OCI-LY1 (cell line): Measurements from ENCODE around the gene NPAS3.

Experiments
- H2AFZ ChIP-seq: fragments of 200-600 bp; sonication (generic), shearing (Covaris generic); 2 replicates; pipeline ENCODE4 v1.6.0; 2014; ENCODE audit warnings: antibody characterized with exemption, mild to moderate bottlenecking, low read length
- H3F3A ChIP-seq: fragments of 200-600 bp; sonication (generic), shearing (Covaris generic); 2 replicates; pipeline ENCODE4 v1.6.0; 2014; ENCODE audit warnings: mild to moderate bottlenecking, antibody characterized with exemption, low read length, moderate library complexity; ENCODE audit not compliant: insufficient read depth
- H3K27ac ChIP-seq: fragments of 200-600 bp; sonication (generic); 2 replicates; pipeline ENCODE4 v1.5.1; 2014; ENCODE audit warnings: low read length, mixed run types, mild to moderate bottlenecking, low read depth; ENCODE audit not compliant: poor library complexity, severe bottlenecking
- H3K27me3 ChIP-seq: fragments of 200-600 bp; sonication (generic); 2 replicates; pipeline ENCODE4 v1.6.0; 2014; ENCODE audit warnings: antibody characterized with exemption, mild to moderate bottlenecking, low read length, moderate library complexity; ENCODE audit not compliant: insufficient read depth
- H3K36me3 ChIP-seq: fragments of 200-600 bp; sonication (generic); 2 replicates; pipeline ENCODE4 v1.6.1; 2014; ENCODE audit warnings: mild to moderate bottlenecking, antibody characterized with exemption, low read length, moderate library complexity, mixed read lengths; ENCODE audit not compliant: insufficient read depth
- H3K4me1 ChIP-seq: fragments of 200-600 bp; sonication (generic); 2 replicates; pipeline ENCODE4 v1.5.1; 2014; ENCODE audit warnings: mild to moderate bottlenecking, low read length, moderate library complexity; ENCODE audit not compliant: insufficient read depth, severe bottlenecking
- H3K4me2 ChIP-seq: fragments of 200-600 bp; sonication (generic), shearing (Covaris generic); 2 replicates; pipeline ENCODE4 v1.6.1; 2014; ENCODE audit warnings: low read length
- H3K4me3 ChIP-seq: fragments of 200-600 bp; sonication (generic); 2 replicates; pipeline ENCODE4 v1.5.1; 2014; ENCODE audit warnings: low read length, low read depth, mild to moderate bottlenecking, mixed read lengths; ENCODE audit not compliant: poor library complexity, severe bottlenecking
- H3K79me2 ChIP-seq: fragments of 200-600 bp; shearing (Covaris generic); 2 replicates; pipeline ENCODE4 v1.6.1; 2016; ENCODE audit warnings: mixed run types, low read length, mixed read lengths; ENCODE audit not compliant: insufficient read depth
- H3K9ac ChIP-seq: fragments of 200-600 bp; sonication (generic), shearing (Covaris generic); 2 replicates; pipeline ENCODE4 v1.6.1; 2014; ENCODE audit warnings: mild to moderate bottlenecking, low read length, mixed read lengths
- H3K9me2 ChIP-seq: fragments of 200-600 bp; sonication (generic), shearing (Covaris generic); 2 replicates; pipeline ENCODE4 v1.6.1; 2014; ENCODE audit warnings: low read depth, mild to moderate bottlenecking, low read length, mixed read lengths
- H3K9me3 ChIP-seq: fragments of 200-600 bp; shearing (Covaris generic); 2 replicates; pipeline ENCODE4 v1.6.1; 2014; ENCODE audit warnings: low read length, mixed read lengths
- H4K20me1 ChIP-seq: fragments of 200-600 bp; sonication (generic), shearing (Covaris generic); 2 replicates; pipeline ENCODE4 v1.6.0; 2016; ENCODE audit warnings: mild to moderate bottlenecking, low read length; ENCODE audit not compliant: insufficient read depth
- EZH2 ChIP-seq: fragments of 200-600 bp; sonication (generic), shearing (Covaris generic); IDR thresholded peaks from 2 replicates; pipeline ENCODE4 v1.8.0; 2017; ENCODE audit warnings: borderline replicate concordance, mixed run types, mild to moderate bottlenecking, antibody characterized with exemption, low read length, moderate library complexity, mixed read lengths
- TF ChIP-seq, protein P1 (sequence below): fragments of 200-600 bp; sonication (generic), shearing (Covaris generic); IDR thresholded peaks from 2 replicates; pipeline ENCODE4 v1.5.1; 2017; ENCODE audit warnings: mild to moderate bottlenecking, antibody characterized with exemption, low read length, moderate library complexity, mixed read lengths

The NPAS3 gene

DNA sequence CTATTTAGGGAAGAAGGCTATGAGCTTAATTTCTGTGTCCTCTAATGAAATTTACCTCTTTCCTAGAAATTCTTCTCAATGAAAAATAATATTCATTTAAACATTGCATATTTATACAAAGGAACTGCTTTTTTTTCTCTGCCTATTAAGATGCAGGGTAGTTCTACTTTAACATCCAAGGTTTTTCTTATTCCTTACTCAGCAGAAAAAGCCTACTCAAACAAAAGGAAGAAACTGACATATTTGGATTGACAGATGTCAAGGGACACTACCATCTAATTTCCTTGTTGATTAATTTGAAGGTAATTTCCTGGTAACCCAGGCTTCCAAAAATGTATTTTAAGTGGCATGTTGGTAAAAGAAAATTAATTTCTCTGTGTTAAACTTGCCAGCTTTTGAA is 819.9 kb downstream of the NPAS3 start:
- no peak overlapping the region for H3K4me3 ChIP-seq
- no peaks in the 10 kb centered on the region for H3K4me1 ChIP-seq
- TF ChIP-seq EZH2: no peak
- TF ChIP-seq, protein P1, sequence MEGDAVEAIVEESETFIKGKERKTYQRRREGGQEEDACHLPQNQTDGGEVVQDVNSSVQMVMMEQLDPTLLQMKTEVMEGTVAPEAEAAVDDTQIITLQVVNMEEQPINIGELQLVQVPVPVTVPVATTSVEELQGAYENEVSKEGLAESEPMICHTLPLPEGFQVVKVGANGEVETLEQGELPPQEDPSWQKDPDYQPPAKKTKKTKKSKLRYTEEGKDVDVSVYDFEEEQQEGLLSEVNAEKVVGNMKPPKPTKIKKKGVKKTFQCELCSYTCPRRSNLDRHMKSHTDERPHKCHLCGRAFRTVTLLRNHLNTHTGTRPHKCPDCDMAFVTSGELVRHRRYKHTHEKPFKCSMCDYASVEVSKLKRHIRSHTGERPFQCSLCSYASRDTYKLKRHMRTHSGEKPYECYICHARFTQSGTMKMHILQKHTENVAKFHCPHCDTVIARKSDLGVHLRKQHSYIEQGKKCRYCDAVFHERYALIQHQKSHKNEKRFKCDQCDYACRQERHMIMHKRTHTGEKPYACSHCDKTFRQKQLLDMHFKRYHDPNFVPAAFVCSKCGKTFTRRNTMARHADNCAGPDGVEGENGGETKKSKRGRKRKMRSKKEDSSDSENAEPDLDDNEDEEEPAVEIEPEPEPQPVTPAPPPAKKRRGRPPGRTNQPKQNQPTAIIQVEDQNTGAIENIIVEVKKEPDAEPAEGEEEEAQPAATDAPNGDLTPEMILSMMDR: no peak
- H4K20me1 ChIP-seq: no peaks in the 10 kb centered on the region
- H3K4me2 ChIP-seq: no peak overlapping the region
- no peaks in the 10 kb centered on the region for H3K79me2 ChIP-seq
- H3K27me3 ChIP-seq: no peaks in the 10 kb centered on the region
- no peaks in the 10 kb centered on the region for H3F3A ChIP-seq
- H3K36me3 ChIP-seq: no peaks in the 10 kb centered on the region
- no peak overlapping the region for H2AFZ ChIP-seq
- no peaks in the 10 kb centered on the region for H3K9me3 ChIP-seq
- H3K27ac ChIP-seq: no peak overlapping the region
- H3K9me2 ChIP-seq: no peaks in the 10 kb centered on the region
- no peak overlapping the region for H3K9ac ChIP-seq

DNA sequence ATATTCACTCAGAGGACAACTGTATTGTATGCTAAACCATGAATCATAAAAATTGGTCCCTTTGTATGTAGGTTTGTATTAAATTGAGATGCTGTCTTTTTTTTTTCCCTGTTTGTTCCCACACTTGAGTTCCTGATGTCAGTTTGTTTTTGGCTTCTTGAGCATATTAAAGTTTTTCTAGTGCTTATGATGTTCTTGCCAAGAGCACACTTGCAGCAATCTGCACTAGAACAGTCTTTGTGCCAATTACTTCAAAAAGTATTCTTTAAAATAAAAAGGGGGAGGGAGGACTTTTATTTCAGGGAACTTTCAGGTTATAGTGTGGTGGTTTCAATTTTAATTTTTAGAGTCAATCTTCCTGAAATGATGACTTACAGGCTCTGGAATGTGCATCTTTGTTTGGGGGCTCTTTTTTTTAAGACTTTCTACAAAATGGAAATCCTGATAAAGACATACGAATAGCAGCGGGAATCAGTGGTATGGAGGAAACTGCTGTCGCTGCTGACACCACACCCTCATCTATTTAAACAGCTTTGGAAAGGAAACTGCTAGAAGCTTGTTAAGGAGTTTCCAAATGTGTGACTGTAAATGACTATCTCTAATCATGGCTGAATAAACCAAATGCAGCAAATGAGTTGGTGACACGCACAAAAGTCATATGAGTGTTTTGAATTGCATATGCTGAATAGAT is 823.6 kb downstream of the NPAS3 start:
- TF ChIP-seq EZH2: no peak
- TF ChIP-seq, protein P1: no peak

DNA sequence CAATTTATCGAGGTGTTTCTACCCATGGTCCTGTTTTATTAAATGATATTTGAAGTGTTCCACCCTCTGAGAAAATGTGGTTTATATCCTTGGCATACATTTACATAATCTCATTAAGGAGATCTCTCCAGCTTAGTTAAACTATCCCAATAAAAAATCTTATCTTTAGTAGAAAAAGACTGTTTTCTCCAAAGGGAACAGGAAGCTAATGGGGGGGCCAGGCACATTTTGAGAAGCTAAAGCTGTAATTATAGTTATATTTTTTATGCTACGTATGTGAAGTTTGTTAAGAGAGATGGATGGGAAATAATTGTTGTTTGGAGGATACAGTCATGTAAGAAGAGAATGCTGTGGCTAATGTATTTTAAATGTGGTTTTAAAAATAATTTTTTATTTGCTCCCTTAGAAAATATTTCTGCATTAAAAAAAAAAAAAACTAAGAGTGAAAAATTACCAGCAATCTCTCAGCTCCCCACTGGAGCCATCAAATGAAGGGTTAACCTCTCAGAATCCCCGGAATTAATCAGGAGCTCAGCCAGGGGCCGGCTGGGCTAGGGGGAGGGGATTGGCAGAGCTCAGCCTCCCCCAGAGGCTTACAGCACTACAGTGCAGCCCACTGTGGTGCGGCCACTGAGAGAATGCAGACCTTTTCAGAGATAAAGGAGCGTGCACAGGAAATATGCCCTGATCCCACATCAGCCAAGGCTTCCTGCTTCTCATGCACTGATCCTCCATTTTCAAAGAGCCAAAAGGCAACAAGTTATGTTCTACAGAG is 826.4 kb downstream of the NPAS3 start:
- H3K9me3 ChIP-seq: no peaks in the 10 kb centered on the region
- no peaks in the 10 kb centered on the region for H4K20me1 ChIP-seq
- no peak overlapping the region for H2AFZ ChIP-seq
- H3K27me3 ChIP-seq: no peaks in the 10 kb centered on the region
- no peak overlapping the region for H3K27ac ChIP-seq
- no peaks in the 10 kb centered on the region for H3K4me1 ChIP-seq
- H3K9ac ChIP-seq: no peak overlapping the region
- no peaks in the 10 kb centered on the region for H3K9me2 ChIP-seq
- TF ChIP-seq EZH2: no peak
- TF ChIP-seq, protein P1: no peak
- no peaks in the 10 kb centered on the region for H3F3A ChIP-seq
- H3K79me2 ChIP-seq: no peaks in the 10 kb centered on the region
- no peaks in the 10 kb centered on the region for H3K36me3 ChIP-seq
- no peak overlapping the region for H3K4me3 ChIP-seq
- H3K4me2 ChIP-seq: no peak overlapping the region

More for the DNA sequence above, 823.6 kb downstream of the NPAS3 start:
- H3K4me1 ChIP-seq: no peaks in the 10 kb centered on the region
- H3F3A ChIP-seq: no peaks in the 10 kb centered on the region
- no peaks in the 10 kb centered on the region for H3K36me3 ChIP-seq
- no peaks in the 10 kb centered on the region for H3K79me2 ChIP-seq
- no peaks in the 10 kb centered on the region for H3K9me2 ChIP-seq
- no peaks in the 10 kb centered on the region for H4K20me1 ChIP-seq
- no peak overlapping the region for H3K27ac ChIP-seq
- H3K4me2 ChIP-seq: no peak overlapping the region
- H3K9me3 ChIP-seq: no peaks in the 10 kb centered on the region
- H2AFZ ChIP-seq: no peak overlapping the region
- no peak overlapping the region for H3K9ac ChIP-seq
- no peak overlapping the region for H3K4me3 ChIP-seq
- no peaks in the 10 kb centered on the region for H3K27me3 ChIP-seq
